SHP77 (cell line): ENCODE measurements around the gene SUN5.

Experiments
- DNase-seq, 2 experiments: peaks; one replicate each; lab custom pipeline; 2025; lab: John Stamatoyannopoulos, UW

Gene SUN5

DNA sequence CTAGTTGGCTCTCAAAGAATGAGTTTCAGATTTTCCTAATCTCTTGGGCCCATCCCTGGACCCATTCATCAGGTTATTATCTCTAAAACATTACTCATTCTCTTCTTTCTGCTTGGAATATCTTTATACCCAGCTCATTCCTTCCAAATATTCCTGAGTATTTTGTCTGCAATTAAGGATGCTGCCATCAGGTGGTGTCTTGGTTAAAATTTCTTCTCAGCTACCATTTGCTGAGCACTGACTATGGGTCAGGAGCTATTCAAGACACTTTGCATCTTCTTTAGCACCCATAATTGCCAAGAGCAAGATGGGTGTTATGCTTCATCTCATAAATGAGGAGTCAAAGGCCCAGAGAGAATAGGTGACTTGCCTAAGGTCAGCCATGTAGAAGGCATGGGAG is 8.4 kb downstream of the SUN5 start:
- no peak for DNase-seq

DNA sequence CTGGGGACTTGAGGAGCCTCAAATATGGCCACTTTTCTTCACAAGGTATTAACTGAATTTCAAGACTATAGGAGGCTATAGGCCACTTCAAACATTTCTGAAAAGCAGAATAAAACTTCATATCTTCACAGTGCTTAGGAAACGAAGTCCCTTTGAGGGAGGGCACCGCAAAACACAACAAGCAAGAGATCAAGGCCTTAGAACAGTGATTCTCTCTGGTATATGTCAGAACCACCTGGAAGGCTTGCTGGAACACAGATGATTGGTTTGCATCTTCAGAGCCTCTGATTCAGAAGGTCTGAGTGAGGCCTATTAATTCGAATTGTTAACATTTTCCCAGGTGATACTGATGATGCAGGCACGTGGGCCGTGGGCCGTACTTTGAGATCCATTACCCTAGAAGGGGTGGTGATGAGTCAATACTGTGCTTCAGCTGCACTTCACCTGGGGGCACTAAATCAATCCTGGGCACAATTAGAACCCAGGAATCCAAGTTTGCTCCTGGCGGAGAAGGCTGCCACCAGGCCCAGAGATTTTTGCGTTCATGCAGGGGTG is 10.7 kb downstream of the SUN5 start:
- DNase-seq, result no peak

DNA sequence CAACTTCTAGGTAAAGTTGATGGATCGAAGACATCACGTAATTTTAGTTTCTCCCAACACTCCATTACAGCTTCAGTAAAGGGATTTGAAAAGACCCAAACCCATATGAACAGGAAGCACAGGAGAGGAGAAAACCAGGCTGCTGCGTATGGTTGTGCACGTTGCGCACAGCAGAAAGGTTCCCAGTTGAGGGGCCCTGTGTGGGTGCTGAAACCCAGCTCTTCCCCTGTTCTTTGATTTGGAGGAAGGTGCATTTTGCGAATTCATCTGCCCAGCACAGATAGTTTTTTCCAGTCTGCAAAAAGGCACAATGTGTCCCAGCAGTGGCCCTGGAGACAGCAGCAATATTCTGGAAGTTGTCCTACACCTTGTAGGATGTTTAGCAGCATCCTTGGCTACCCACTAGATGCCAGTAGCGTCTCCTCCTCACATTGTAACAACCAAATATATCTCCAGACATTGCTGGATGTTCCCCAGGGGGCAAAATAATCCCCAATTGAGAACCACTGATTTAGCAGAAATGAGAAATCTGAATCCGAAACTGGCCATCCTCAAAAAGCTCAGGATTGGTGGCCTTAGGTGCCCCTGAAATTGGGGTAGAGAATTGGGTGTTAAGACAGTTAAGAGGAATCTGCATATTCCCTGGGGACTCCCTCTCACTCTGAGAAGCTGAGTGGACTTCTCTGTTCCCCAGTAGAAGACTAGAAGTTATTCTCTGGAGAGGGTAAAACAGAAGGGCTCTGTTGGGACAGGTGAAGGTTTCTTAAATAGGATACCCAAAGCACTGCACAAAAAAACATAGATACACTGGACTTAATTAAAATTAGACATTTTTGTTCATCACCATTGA is 12.2 kb downstream of the SUN5 start:
- no peak for DNase-seq

DNA sequence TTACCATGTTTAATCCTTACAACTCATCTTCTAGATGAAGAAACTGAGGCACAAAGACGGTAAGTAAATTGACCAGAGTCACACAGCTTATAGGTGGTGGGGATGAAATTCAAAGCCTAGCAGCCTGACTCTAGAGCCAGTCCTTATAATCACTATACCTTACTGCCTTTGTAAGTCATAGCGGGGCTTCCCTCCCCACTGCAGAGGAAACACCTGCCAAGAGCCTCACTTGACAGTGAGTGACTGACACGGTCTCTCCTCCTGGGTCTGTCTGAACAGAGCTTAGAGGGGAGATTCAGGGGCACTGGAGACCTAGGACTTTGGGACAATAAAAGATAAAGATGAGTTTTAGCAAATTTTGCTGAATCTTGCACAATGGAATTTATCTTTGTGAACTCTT is 12.8 kb downstream of the SUN5 start:
- DNase-seq, result no peak

DNA sequence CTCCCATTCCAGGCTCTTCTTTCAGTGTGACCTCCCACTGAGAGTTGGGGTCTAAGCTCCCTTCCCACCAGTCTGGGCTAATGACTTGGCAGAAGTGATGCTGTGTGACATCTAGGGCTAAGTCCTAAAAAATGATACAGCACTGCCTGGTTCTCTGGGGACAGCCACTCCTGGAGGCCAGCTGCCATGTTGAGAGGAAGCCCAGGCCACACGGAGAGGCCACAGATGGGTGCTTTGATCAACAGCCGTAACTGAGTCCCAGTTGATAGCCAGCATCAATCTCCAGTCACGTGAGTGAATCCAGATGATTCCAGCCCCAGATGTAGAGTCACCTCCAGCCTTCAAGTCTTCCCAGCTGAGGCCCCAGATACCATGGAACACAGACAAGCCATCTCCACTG is 13.8 kb downstream of the SUN5 start:
- DNase-seq, result no peak

DNA sequence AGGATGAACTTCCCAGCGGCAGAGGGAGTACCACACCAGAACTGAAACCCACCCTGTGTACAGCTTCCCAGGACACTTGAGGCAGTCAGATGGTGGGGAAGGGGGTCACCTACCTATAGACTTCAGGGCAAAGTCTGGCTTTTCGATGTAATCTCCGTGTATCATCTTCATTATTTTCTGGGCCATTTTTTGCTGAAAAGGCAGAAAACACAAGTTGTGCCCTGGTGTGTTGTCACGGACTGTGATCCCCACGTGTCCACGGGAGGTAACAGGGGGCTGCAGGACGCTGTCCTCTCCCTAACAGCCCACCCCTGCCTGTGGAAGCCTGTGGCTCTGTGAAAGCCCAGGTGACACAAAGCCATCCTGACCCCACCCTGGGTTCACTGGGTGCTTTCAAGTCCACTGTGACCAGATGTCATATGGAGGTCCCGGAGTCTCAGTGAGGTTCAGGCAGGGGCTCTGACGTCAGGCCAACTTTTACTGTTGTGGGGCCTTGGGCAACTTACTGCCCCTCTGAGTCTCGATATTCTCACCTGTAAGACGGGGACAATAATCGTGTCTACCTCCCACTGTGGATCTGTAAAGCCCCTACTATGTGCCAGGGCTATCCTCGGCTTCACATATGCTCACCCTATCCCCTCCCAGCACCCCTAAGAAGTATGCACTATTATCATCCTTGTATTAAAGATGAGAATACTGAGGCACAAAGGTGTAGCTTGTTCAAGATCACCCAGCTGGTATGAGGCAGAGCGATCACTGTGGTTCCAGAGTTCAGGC is 14.5 kb downstream of the SUN5 start:
- DNase-seq, result no peak

DNA sequence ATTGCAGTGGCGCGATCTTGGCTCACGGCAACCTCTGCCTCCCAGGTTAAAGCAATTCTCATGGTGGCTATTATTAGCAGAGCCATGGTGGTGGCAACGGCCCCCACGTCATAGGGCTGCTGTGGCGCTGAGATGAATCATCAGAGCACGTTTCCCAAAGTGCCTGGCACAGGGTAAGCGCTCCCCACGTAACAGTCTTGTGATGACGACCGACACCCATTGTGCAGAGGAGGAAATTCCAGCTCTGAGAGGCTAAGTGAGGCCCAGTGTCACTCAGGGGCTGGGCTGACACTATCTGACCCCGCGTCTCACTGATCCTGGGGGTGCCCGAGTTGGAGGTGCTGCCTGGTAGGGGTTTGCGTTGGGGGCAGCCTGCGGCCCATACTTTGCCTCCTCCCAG is 16.2 kb downstream of the SUN5 start:
- DNase-seq, result no peak

DNA sequence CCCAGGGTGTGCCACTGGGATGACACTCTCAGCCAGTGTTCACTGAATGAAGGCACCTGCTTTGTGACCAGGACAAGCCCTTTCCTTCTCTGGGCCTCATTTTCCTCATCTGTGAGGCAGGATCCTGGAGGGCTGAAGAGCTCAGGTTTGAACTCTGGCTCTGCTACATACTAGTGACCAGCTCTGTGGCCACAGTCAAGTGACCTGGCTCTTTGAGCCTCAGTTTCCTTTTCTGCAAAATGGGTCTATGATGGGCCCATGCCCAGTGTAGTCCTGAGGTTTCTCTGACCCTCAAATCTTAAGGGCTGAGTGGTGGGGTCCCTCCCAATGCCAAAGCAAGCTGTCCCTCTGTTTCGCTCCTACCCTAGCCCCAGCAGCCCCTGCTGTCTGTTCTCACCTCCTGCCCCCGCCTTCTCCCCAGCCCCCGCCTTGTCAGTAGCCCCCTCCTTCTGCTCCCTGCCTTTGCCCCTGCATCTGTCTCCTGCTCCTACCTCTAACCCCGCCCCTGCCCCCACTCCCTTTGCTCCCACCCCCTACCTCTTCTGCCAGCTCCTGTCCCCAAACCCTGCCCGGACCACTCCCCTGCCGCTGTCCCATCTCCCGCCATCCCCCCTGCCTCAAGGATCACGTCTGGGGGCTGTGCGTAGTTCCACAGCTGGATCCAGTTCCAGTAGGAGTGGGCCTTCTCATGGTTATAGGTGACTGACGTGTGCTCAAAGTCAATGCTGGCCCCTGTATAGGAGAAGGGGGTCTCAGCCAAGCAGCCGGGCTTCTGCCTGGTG is 17.0 kb downstream of the SUN5 start:
- no peak for DNase-seq

DNA sequence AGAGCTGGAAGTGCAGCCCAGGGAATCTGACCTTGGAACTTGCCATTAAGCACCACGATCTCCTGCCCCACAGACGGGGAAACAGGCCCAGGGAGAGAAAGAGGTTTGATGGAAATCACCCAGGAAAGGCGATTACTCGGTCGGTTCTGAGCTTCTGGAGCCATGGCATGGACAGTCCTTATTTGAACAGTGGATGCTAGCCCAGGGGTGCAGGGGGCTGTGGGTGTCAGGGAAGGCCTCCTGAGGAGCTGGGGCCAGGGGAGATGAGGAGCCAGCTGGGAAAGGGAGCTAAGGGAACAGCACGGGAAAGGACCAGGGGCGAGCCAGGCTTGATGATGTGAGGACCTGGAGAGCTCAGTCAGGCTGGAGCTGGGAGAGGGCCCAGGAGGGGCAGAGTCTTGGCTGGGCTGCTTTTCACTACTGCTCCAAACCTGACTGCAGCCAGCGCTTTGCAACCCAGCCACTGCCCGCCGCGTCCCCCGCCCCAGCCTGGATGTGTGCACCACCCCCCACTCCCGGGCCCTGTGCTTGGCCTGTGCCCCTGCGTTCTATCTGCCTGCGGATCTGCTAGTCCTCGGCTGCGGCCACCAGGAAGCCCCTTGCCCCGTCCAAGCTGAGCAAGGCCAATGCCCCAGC is 17.8 kb downstream of the SUN5 start:
- DNase-seq, result no peak

DNA sequence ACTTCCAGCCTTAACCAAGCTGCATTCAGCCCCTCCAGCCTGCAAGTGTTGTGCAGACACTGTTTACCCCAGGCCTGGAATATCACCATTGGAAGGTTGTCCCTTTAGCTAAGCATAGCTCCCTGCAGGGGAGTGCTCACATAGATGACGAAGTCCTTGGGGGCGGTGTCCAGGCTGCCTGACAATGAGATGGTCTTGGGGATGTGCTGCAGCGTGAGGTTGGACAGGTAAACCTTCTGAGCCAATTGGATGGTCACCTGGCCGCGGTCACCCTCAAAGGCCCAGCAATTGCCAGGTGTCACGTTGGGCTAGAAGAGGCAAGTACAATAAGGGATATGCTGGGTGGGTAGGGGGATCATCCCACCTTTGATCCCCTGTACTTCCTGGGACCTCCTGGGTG is 18.6 kb downstream of the SUN5 start:
- no peak for DNase-seq

DNA sequence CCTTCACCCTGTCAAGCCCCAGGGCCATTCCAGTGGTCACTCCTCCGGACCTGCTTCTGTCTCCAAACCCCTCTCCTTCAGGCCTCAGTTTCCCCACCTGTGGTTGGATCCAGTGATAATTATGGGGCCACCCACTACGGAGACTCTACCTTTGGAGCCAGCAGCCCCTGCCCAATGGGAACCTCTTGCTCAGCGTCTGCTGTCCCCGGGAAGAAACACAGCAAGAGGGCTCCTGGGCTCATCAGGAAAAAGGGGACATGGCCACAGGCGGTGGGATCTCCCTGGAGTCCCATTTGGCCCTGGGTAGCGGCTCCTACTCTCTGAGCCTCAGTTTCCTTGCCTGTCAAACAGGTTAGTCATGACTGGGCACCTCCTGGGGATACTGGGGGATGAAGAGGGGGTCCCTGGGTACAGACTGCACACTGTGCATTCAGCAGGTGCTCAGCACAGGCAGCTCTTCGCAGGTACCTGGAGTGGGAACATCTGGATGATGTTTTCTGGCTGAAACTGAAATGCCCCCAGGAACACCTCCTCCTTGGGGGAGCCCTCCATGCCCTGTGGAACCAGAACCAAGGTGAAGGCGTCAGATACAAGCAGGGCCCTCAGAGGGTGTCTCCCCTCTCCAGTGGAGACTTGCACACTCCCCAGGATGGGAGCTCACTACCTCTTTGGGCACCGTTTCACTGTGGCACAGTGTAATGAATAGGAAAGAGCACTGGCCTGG is 19.4 kb downstream of the SUN5 start:
- DNase-seq, result no peak

DNA sequence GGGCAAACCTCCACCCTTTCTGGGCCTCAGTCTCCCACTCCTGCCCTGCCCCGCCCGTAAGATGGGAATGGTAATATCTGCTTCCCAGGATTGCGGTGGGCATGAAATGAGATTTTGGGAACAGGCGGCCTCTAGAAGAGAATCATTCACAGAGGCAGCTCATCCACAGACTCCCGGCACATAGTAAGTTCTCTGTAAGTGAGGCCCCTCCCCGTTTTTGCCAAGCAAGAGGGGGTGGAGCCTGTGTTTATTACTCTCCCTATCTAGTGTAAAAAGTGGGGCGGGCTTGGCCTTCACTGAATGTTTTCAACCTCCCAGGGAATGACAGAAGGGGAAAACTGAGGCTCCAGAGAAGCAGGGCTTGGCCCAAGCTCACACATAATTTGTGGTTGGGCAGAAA is 20.0 kb downstream of the SUN5 start:
- no peak for DNase-seq

DNA sequence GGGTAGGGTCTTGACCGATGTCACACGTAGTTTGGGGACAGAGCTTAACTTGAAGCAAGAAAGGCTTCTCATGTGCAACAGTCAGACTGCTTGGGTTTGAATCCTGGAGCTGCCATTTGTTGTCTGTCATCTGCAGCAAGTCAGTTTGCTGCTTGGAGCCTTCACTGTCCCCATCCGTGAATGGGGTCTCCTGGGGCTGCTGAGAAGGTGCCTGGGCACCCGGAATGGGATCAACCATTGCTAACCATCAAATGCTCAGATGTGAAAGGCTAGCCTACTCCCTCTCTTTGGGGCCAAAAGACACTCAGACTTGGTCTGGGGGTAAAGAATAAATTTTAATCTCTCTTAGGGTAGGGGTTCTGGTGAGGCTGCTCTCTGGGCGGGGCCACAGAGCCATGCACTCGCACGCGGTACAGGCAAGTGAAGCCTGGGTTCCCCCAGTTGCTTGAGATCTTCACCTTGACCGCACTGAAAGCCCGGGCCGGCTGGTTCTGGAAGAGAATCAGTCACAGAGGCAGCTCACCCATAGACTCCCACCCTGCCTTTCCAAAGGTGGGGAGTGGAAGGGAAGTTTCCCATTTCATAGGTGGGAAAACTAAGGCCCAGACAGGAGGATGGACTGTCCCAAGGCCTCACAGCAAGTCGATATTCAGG is 20.6 kb downstream of the SUN5 start:
- no peak for DNase-seq

DNA sequence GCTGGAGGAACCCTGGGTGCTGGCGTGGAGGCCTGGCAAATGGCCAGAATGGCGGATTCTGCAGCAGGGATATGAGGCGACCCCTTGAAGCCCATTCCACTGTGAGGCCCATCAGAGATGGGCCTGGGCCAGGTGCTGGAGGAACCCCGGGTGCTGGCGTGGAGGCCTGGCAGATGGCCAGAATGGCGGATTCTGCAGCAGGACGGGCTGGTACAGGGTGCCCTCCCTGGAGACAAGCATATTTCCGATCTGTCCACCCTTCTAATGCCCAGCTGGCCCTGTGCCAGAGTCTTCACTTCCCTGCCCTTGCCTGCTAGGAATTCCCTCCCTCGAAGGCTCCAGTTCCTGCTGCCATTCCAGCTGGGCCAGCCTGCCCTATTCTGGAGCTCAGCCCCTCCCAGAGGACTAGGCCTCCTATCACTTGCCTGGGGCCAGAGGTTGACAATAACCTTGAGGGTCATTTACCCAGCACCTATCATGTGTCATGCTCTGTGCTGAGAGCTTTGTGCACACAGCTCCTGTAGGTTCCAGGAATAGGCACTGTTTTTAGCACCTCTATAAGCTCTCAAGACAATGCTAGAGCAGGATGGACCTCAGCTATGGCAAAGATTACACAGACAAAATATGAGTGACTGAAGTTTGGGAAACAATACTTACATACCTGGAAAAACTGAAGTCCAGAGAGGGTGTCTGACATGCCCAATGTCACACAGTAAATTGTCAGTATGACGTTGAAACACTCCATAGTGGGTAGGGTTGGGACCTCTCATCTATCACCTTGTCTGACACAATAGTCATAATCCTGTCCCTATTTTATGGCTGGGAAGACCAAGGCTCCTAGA is 21.4 kb downstream of the SUN5 start:
- DNase-seq, result peak; percentile 36

DNA sequence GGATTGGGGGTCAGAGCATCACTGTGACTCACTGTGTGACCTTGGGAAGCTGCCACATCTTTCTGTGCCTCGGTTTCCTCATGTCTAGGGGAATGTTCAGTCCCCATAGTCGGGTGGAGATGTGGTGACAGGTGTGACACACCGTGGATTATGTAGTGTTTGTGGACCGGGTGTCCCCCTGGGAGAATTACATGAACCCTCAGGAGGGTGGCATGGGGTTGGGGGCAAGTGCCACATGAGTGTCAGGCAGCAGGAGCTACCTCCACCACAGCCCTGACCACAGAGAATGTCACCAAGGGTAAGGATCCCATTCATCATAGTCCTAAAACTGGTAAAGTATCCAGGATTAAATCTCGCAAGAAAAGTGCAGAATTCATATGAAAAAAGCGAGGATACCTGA is 23.2 kb downstream of the SUN5 start:
- DNase-seq, result no peak

DNA sequence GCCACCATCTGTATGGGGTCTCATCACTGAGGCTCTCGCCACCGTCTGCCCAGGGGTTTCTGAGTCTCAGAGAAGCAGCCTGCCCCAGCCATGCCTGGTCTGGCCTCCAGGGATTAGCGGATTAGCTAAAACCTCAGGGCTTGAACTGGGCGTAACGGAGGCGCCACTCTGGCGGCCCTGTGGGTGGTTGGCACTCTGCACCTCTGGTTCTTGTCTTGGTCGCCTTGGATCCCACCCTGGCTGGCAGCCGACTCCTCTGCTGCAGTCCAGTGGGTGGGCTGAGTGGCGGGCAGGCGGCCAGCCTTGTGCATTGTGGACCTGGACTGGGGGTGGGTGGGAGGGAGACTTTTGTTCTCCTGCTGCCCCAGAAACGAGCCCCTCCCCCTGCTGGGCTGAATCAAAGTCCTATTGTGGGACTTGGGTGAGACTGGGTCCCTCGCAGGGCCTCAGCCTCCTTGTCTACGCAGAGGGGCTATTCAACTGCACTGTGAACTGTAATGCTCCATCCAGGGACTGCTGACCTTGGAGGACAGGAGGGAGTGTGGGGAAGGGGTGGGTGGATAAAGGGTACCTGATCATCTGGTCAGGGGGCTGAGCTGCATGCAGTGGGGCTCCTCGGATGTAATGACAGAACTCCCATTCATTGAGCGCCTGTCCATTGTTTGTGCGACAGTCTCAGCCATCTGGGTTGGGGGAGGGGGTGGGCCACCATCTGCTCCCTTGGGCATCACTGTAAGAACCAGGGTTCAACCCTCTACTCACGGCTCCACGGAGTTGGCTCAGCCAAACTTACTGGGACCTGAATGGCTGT is 23.9 kb downstream of the SUN5 start:
- DNase-seq, result no peak

DNA sequence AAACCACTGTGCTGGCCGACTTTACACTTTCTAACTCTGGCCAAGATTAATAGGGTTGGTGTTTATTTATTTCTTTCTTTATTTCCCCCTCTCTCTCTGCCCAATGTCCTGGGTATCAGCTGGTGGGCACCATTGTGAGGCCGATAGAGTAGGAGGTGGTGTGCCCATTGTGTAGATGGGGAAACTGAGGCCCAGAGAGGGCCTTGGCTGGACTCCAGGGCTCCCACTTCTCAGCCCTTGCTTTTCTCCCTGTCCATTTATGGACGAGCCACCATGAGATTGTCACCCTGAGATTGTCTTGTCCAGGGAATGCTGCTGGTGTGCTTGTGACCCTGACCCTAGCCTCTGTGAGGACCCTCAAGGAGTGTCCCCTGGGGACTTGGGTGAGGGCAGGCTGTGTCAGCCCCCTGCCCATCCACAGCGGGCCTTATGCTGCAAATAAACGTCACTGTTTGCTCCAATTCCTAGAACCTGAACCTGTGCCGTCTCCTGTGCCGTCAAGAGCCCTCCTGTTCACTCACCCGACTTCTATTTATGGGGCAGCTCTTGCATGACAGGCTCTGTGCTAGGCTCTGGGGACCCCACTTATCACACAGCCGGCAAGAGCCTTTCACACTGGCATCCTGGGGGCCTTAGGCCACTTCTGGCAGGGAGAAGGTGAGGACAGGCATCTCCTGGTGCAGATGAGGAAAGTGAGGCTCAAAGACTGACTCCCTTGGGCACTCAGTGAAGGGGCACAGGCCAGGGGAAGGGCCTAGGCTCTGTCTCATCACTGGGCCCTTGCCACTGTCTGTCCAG is 24.8 kb downstream of the SUN5 start:
- DNase-seq, result no peak

DNA sequence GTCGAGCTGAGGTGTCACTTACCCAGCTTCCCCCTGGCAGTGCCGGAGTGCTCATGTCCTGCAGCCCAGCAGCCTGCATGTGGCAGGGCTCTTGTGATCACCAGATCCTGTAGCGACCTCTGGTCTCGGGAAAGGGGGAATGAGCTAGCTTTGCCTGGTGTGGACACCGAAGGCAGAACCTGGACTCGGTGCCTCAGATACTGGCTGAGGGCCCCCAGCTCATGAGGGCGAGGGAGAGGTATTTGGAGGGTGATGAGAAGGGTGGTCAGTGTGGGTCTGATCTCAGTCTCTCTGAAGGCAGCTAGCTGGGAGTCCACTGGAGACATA is 26.3 kb downstream of the SUN5 start:
- DNase-seq, result no peak
